IgD-negative memory B cell (primary cell): Measurements from ENCODE around the gene PTRH1. TPM values are rescaled to one million over a fixed set of nuclear protein-coding genes. Genes with fewer than 3 reads are reported as not detected.

ENCODE experiments used
- H3K27ac Mint-ChIP-seq, 3 donors: one replicate each; pipeline ENCODE4 v1.8.0; 2020 to 2022; ENCODE audit warnings: mild to moderate bottlenecking in 3 of 3, mixed read lengths in 3 of 3, moderate library complexity in 1 of 3
- H3K27me3 Mint-ChIP-seq: one replicate; pipeline ENCODE4 v1.8.0; 2021; ENCODE audit warnings: mixed read lengths
- H3K36me3 Mint-ChIP-seq: one replicate; pipeline ENCODE4 v1.8.0; 2020; ENCODE audit warnings: mild to moderate bottlenecking, mixed read lengths
- H3K4me1 Mint-ChIP-seq, 3 donors: one replicate each; pipeline ENCODE4 v1.8.0; 2020 to 2022; ENCODE audit warnings: mixed read lengths in 3 of 3, mild to moderate bottlenecking in 1 of 3
- H3K4me3 Mint-ChIP-seq, 4 donors: one replicate each; pipeline ENCODE4 v1.8.0; 2020 to 2022; ENCODE audit warnings: mild to moderate bottlenecking in 4 of 4, mixed read lengths in 4 of 4, moderate library complexity in 3 of 4
- H3K9me3 Mint-ChIP-seq, 3 donors: one replicate each; pipeline ENCODE4 v1.8.0; 2020 to 2021; ENCODE audit warnings: mixed read lengths in 3 of 3, mild to moderate bottlenecking in 1 of 3
- polyA plus RNA-seq: library from polyadenylated mRNA; unstranded; fragments of 300-500 nt; fragmentation: Illumina TruSeq; gene quantifications from one replicate; pipeline ENCODE4 v1.2.3, GENCODE V29; 2021

The PTRH1 gene
- polyA plus RNA-seq, 1 donor from 2014 or later, result 14.8 TPM

GRCh38 chr9:127717766-127718165 is 2.3 kb upstream of the PTRH1 start:
- H3K27ac Mint-ChIP-seq, result no peak overlapping the region

DNA sequence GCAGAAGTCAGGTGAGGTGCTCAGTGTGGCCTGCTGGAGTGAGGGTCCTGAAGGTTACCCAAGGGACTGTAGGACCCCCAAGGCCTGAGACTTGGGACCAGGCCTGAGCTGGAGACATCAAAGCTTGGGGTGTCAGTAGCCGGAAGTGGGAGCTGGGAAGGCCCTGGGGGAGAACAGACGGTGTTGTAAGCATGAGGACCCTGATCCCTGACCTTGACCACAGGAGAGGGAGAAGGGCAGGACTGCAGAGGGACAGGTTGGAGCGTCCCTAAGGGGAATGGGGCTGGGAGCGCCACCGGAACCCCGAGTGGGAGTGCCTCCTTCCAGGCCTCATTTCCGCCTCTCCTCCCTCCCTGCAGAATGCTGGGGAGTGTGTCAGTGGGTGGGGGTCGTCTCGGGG is 949 bp upstream of the PTRH1 start:
- no peaks in the 10 kb centered on the region for H3K36me3 Mint-ChIP-seq
- H3K4me3 Mint-ChIP-seq, result peak overlapping the region; percentile 82 to 97 (median 91)
- H3K9me3 Mint-ChIP-seq, result no peaks in the 10 kb centered on the region
- H3K4me1 Mint-ChIP-seq, result peaks cover 0 to 9% (median 6%) of the 10 kb centered on the region in 3 donors
- H3K27ac Mint-ChIP-seq, result peak overlapping the region in 2 of 3 donors; percentile 64 to 96
- H3K27me3 Mint-ChIP-seq, result no peaks in the 10 kb centered on the region

More at GRCh38 chr9:127717766-127718165, 2.3 kb upstream of the PTRH1 start:
- Mint-ChIP-seq H3K9me3 (no peaks in the 10 kb centered on the region), H3K4me3 (peak overlapping the region in 2 of 4 donors; percentile 45 to 68), H3K27me3 (peaks cover 4% of the 10 kb centered on the region), H3K36me3 (no peaks in the 10 kb centered on the region), H3K4me1 (peaks cover 0 to 9% (median 6%) of the 10 kb centered on the region in 3 donors)

- Mint-ChIP-seq H3K4me1 (peaks cover 0 to 12% (median 6%) of the 10 kb centered on the region in 3 donors), H3K27ac (peak overlapping the region; percentile 64 to 96 (median 84)), H3K36me3 (peaks cover 4% of the 10 kb centered on the region), H3K4me3 (peak overlapping the region; percentile 85 to 97 (median 96)), H3K9me3 (no peaks in the 10 kb centered on the region), H3K27me3 (no peaks in the 10 kb centered on the region)
Measured at GRCh38 chr9:127714951-127715469, 453 bp downstream of the PTRH1 start.

- H3K27ac Mint-ChIP-seq, result peak overlapping the region in 1 of 3 donors; percentile 7
Measured at GRCh38 chr9:127714020-127714750, 1.3 kb downstream of the PTRH1 start.

DNA sequence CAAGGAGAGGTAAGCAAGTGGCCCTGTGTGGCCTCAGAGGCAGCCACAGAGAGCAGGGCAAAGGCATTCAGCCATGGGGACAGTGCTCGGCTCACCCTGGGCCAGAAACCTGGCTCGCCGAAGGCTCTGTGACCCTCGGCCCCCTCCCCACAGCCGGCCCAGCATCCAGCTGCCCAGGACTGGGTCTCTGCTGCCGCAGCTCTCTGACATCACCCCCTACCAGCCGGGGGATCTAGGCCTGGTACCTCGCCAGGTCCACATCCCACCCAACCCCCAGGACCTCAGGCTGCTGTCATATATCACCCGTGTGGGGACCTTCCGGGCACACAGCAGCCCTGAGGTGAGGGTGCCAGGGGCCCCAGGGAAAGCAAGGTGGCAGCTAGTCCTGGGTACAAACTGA is 2.6 kb downstream of the PTRH1 start:
- H3K36me3 Mint-ChIP-seq, result peaks cover 4% of the 10 kb centered on the region

More at GRCh38 chr9:127714020-127714750, 1.3 kb downstream of the PTRH1 start:
- H3K27me3 Mint-ChIP-seq, result peaks cover under 1% of the 10 kb centered on the region
- no peaks in the 10 kb centered on the region for H3K9me3 Mint-ChIP-seq
- peaks cover 0 to 12% (median 6%) of the 10 kb centered on the region in 3 donors for H3K4me1 Mint-ChIP-seq
- peaks cover 4% of the 10 kb centered on the region for H3K36me3 Mint-ChIP-seq
- peak overlapping the region; percentile 73 to 89 (median 84) for H3K4me3 Mint-ChIP-seq

GRCh38 chr9:127712371-127712770 is 3.1 kb downstream of the PTRH1 start:
- Mint-ChIP-seq H3K27ac (no peak overlapping the region), H3K9me3 (no peaks in the 10 kb centered on the region), H3K4me1 (peaks cover 0 to 15% (median 6%) of the 10 kb centered on the region in 3 donors), H3K36me3 (peaks cover 4% of the 10 kb centered on the region), H3K27me3 (peaks cover 3% of the 10 kb centered on the region), H3K4me3 (peak overlapping the region in 1 of 4 donors; percentile 55)

More for the DNA sequence above, 2.6 kb downstream of the PTRH1 start:
- Mint-ChIP-seq H3K4me1 (peaks cover 0 to 12% (median 6%) of the 10 kb centered on the region in 3 donors), H3K9me3 (no peaks in the 10 kb centered on the region), H3K4me3 (peak overlapping the region in 2 of 4 donors; percentile 28 to 63), H3K27ac (no peak overlapping the region), H3K27me3 (peaks cover 3% of the 10 kb centered on the region)

GRCh38 chr9:127711831-127712274 is 3.6 kb downstream of the PTRH1 start:
- H3K36me3 Mint-ChIP-seq, result peaks cover 4% of the 10 kb centered on the region
- H3K4me1 Mint-ChIP-seq, result peaks cover 0 to 16% (median 6%) of the 10 kb centered on the region in 3 donors
- H3K9me3 Mint-ChIP-seq, result no peaks in the 10 kb centered on the region
- no peak overlapping the region for H3K27ac Mint-ChIP-seq
- no peak overlapping the region for H3K4me3 Mint-ChIP-seq
- peaks cover 3% of the 10 kb centered on the region for H3K27me3 Mint-ChIP-seq

DNA sequence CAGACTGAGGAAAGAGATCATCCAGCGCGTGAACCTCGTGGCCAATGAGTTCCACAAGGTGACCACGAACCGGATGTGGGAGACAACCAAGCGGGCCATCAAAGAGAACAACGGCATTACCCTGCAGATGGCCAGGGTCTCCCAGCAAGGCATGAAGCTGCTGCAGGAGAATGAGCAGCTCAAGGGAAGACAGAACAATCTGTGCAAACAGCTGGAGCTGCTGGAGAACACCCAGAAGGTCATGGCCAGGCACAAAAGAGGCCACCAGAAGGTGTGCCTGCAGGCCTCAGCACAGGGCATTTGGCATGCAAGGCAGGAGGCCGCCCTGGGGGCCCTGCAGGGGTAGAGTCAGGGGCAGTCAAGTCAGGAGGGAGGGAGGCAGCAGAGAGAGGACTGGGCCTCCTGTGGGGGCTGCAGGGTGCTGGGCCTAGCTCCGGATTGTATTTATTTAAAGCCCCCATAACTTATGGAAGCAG is 4.2 kb downstream of the PTRH1 start:
- no peak overlapping the region for H3K27ac Mint-ChIP-seq
- peaks cover 0 to 16% (median 6%) of the 10 kb centered on the region in 3 donors for H3K4me1 Mint-ChIP-seq
- no peaks in the 10 kb centered on the region for H3K9me3 Mint-ChIP-seq
- H3K4me3 Mint-ChIP-seq, result peak overlapping the region in 2 of 4 donors; percentile 9 to 52
- peaks cover 3% of the 10 kb centered on the region for H3K27me3 Mint-ChIP-seq
- H3K36me3 Mint-ChIP-seq, result peaks cover 4% of the 10 kb centered on the region

GRCh38 chr9:127710204-127710783 is 5.2 kb downstream of the PTRH1 start:
- Mint-ChIP-seq H3K36me3 (peaks cover 4% of the 10 kb centered on the region), H3K4me1 (peaks cover 0 to 12% (median 2%) of the 10 kb centered on the region in 3 donors), H3K27ac (no peak overlapping the region), H3K27me3 (peaks cover 3% of the 10 kb centered on the region), H3K4me3 (peak overlapping the region in 2 of 4 donors; percentile 12 to 22), H3K9me3 (no peaks in the 10 kb centered on the region)

- Mint-ChIP-seq H3K27ac (no peak overlapping the region), H3K36me3 (peaks cover 4% of the 10 kb centered on the region)
Measured at GRCh38 chr9:127708952-127709587, 6.4 kb downstream of the PTRH1 start.

DNA sequence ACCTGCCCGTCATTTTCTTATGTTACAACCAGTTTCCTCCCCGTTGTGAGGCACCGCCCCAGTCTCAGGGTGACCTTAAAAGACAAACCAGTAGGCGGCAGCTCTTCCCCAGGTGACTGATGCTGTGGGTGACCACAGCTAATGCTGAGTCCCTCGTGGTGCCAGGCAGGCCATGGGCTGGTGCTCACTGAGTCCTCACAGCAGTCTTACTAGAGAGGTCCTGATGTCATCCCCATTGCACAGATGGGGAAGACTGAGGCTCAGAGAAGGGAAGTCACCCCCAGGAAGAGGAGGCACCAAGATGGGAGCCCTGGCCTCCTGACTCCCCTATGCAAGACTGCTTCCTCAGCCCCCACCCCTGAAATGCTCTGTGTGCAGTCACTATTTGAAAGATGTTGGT is 7.7 kb downstream of the PTRH1 start:
- peaks cover 3% of the 10 kb centered on the region for H3K27me3 Mint-ChIP-seq
- peak overlapping the region in 1 of 3 donors; percentile 59 for H3K27ac Mint-ChIP-seq
- peak overlapping the region in 1 of 4 donors; percentile 10 for H3K4me3 Mint-ChIP-seq
- peaks cover 0 to 9% (median 0%) of the 10 kb centered on the region in 3 donors for H3K4me1 Mint-ChIP-seq
- no peaks in the 10 kb centered on the region for H3K9me3 Mint-ChIP-seq
- H3K36me3 Mint-ChIP-seq, result peaks cover 4% of the 10 kb centered on the region

More at GRCh38 chr9:127708952-127709587, 6.4 kb downstream of the PTRH1 start:
- Mint-ChIP-seq H3K4me1 (peaks cover 0 to 9% (median 0%) of the 10 kb centered on the region in 3 donors), H3K9me3 (no peaks in the 10 kb centered on the region), H3K27me3 (peaks cover 3% of the 10 kb centered on the region), H3K4me3 (peak overlapping the region in 1 of 4 donors; percentile 22)

GRCh38 chr9:127706836-127707241 is 8.6 kb downstream of the PTRH1 start, which contains the start of gene CFAP157:
CFAP157 (plus strand) TSS chr9:127706988; CDS start chr9:127707032, 44 bp downstream.
- peaks cover 0 to 9% (median 0%) of the 10 kb centered on the region in 3 donors for H3K4me1 Mint-ChIP-seq
- no peaks in the 10 kb centered on the region for H3K9me3 Mint-ChIP-seq
- H3K36me3 Mint-ChIP-seq, result peaks cover 4% of the 10 kb centered on the region
- H3K4me3 Mint-ChIP-seq, result peak within 1 kb of the TSS in 2 of 4 donors; percentile 10 to 72
- peak within 1 kb of the TSS in 1 of 3 donors; percentile 59 for H3K27ac Mint-ChIP-seq
- peaks cover 3% of the 10 kb centered on the region for H3K27me3 Mint-ChIP-seq

DNA sequence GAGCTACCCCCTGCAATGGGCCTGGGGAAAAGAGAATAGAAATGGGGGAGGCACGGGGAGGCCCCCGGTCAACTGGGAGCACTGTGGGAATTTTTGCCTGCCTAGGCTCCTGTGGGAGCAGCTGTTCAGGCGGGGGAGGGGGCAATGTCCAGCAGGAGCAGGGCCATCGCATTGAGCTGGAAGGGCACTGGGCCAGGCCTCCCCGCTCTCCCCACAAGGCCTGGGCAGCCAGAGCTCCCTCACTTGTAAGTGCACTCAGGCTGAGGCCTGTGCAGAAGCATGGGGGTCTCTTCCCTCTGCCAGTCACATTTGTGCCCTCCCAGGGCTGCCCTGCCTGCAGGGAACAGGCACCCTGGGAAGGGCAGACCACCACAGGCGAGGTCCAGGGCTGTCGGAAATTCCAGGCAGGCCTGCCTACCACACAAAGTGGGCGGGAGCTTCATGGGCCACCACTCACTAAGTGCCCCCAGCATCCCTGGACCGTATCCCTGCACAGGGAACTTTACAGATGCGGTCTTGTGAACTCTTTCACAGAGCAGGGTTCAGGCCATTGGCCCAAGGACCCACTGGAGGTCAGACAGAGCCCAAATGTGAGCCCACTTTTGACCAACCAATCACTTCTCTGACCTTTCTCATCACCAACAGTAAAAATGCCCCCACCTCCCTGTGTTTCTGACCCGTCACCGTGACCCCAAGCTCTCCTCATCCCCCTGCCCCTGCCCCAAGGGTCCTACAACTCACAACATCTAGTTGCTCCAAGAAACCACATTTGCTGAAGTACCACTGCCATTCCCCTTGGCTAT is 9.7 kb downstream of the PTRH1 start:
- H3K27me3 Mint-ChIP-seq, result peaks cover 3% of the 10 kb centered on the region
- peaks cover 0 to 6% (median 0%) of the 10 kb centered on the region in 3 donors for H3K4me1 Mint-ChIP-seq
- H3K4me3 Mint-ChIP-seq, result no peak overlapping the region
- H3K36me3 Mint-ChIP-seq, result peaks cover 4% of the 10 kb centered on the region
- no peaks in the 10 kb centered on the region for H3K9me3 Mint-ChIP-seq
- no peak overlapping the region for H3K27ac Mint-ChIP-seq
